Activated CD8-positive, alpha-beta memory T cell treated with anti-CD3 and anti-CD28 coated beads for 48 hours (primary cell): ENCODE data around the gene HOXA5.

Experiments used
- DNase-seq, 3 experiments: peaks; one replicate each; pipeline ENCODE4 v3.0.0-alpha.2; 2020; ENCODE audit warnings: low read depth in 2 of 3, low spot score in 2 of 3

Gene HOXA5

GRCh38 chr7:27109466-27110185 is 33.9 kb downstream of the HOXA5 start:
- DNase-seq: no peak

- DNase-seq: no peak
These were observed 34.9 kb downstream of the HOXA5 start for GRCh38 chr7:27108390-27109127.

DNA sequence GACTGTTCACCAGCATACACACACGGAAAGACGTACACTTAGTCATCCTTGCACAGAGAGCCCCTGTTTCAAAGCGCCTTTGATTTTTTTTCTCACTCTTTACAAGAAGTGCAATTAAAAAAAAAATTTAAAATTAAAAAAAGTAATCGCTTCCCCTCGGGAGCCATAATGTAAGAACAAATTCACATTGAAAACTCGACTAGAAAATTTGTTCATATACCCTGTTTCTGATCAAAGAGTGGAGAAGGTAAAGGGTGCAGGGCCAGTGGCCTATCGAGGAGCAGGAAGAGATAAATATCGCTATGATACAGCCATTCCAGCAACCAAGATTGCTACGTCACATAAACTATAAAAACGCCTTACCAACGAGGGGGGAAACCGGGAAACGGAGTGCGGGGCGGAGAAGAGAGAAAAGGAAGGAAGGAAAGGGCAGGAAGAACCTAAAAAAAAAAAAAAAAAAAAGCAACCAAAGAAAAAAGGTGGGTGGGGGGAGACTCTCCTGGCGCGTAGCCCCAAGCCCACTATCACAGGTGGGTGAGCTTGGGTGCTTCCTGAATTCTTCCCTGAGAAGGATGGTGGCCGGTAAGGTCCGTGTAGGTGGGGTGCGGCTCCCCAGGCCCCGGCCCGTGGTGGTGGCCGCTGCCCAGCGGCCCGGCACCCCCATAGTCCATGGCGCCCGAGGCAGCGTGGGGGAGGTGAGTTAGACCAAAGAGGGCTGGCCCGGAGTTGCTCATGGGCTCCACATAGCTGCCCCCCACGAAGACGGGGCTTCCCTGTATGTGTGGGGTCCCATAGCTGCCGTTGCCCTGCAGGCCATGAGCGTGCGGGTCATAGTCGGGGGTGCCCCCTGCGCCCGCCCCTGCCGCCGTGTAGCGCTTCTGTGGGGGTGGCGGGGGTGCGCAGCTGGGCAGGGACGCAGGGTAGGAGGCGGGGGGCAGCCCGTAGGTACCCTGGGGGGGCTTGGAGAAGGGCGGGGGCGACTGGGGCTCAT is 35.8 kb downstream of the HOXA5 start:
- DNase-seq: no peak

DNA sequence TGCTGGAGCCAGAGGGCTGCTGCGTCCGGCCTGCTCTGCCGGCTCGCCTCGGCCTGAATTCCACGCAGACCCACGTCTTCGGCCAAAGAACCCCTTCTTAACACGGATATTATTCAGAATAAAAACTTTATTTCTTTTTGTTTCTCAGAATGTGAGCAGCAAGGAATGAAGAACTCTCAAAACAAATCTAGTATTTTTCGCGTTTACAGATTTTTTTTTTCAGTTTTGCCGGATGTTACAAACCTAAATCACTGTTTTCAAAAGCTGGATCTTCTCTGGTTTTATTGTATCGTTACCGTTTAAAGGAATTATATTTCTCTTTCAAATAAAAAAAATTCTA is 36.6 kb downstream of the HOXA5 start:
- no peak for DNase-seq

DNA sequence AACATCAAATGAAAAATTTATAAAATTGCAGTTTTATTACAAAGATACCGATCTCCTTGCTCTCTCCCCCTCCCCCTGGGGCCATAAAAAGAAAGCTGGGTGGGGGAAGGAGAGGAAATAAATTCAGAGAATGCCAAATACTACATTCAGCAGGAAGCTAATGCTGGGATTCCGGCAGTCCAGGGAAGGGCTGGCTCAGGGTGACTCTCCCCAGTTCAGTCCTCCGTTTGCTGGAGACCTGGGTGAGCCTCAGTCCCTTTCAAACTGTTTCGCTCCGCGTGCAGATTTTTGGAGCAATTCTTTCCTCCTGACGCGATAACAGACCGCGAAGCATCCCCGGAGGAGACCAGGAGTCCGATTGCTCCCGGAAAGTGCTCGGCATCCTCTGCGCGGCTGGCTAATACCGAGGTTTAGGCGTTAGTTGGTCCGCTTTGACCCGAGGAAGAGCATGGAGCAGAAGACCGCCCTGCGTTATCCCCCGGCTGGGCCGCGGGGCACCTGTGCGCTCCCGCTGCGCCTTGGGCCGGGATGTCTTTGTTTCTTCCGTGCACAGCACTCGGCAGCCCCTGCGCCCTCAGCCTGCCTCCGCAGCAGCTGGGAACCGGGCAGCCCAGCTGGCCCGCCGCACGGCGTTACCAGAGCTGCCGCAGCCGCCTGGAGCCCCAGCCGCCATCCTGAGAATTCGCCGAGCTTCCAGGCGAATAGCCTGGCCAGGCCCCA is 37.1 kb downstream of the HOXA5 start:
- no peak for DNase-seq

DNA sequence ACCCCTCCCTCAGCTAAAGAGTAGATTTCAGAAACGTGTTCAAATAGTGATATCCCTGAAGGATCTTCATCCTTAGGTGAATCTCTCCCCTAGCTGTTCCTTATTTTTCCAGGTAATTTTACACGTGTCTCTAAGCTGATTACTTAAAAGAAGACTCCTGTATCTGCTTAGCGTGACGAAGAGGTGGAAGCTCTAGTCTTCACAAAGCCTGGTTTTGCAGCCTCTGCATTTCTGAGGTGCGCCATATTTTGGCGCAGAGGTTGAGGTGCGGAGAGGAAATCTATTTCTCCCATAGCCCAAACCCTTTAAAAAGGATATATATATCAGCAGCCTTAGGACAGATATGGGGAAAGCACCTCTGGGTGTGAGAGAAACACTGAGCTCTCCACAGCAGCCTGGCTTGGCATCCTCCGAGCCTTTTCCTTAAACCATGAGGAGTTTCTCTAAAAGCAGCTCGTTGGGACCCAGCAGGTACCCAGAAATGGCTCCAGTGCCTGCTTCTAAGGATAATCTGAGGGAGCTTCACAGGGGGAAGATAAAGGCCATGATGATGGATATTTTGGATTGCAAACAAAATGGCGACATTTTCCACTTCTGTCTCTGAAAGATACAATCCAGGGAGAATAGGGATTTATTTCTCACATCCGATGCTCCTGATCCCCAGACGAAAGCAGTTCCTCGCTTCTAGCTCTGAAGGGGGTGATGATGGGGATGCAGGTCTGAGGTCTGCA is 38.0 kb downstream of the HOXA5 start:
- DNase-seq: no peak

DNA sequence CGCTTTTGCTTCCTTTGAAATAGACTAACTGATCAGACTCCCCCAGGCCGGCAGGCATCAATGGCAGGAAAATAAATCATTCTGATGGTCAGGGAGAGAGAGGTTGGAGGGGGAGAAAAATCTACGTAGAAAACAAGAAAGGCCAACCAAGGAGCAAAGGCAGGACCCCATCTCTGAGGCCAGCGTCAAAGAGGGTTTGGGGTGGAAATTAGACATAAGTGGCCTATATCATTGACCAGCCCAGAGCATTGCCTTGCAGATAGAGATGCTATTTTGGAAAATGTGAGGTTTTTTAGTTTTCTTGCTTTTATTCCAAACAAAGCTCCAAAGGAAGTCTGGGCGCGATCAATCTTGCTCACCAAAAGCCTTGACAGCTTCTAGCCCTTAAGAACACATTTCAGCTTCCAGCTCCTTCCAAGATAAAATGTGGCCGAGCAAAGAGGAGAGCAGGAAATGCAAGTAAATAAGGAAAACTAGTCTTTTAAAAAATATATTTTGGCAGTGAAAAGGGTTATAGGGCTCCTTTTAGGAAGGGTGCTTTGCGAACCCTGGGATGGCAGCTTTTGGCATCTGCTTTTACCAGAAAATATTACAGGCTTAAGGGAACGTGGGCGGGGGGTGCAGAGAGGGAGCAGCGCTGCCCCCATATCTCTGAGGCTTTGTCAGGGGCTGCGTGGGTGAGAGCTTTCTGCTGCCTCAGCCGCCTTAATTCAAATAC is 39.0 kb downstream of the HOXA5 start:
- no peak for DNase-seq

- no peak for DNase-seq
These were observed 39.8 kb downstream of the HOXA5 start for GRCh38 chr7:27103489-27104226.

- DNase-seq: no peak
These were observed 40.7 kb downstream of the HOXA5 start, which contains the start of gene HOXA2 for GRCh38 chr7:27102581-27103442. HOXA2 (minus strand) TSS chr7:27102683; CDS start chr7:27102500, 183 bp downstream.

- no peak for DNase-seq
These were observed 41.4 kb downstream of the HOXA5 start for GRCh38 chr7:27101957-27102580.

GRCh38 chr7:27101171-27101956 is 42.1 kb downstream of the HOXA5 start:
- no peak for DNase-seq

GRCh38 chr7:27100694-27101170 is 42.7 kb downstream of the HOXA5 start:
- DNase-seq: no peak

- DNase-seq: no peak
These were observed 43.8 kb downstream of the HOXA5 start for GRCh38 chr7:27099453-27100370.

DNA sequence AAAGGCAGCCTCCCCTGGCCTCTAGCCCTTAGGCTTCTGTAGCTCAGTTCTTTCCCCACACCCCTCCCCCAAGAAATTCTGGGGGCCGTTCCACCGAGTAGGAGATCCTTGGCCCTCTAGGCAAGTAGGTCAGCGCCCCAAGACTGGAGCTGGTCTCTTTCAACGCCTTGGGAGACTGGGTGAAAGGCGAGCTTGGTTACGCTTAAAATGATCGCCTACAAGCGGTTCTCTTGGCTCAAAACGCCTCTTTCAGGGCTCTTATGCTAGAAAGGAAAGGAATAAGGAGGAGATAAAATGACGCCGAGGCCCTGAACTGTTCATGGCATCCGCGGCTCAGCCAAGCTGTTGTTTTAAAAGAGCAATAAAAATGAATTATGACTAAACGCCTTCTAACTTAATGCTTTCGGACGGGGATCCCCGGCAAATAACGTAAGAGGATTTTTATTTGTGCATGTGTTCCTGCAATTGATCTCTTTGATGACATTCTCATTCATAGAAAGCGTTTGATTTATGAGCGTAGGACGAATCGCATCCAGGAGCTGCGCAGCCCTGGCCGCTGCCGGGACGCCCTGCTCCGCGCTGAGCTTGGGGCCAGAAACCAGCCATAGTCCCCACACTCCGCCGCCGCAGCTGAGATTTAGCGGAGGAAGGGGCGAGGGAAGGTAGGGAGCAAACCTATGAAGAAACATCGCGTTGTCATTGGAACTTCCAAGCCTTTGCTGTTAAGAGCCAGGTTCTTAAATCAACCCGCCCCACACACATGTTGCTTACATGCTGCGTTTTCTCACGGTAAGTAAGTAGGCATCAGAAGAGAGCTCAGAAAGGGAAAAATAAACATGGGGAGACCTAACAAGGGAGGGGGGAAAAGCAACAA is 44.7 kb downstream of the HOXA5 start:
- DNase-seq: no peak
